ENCODE results near the gene INCA1.

INCA1 gene

DNA sequence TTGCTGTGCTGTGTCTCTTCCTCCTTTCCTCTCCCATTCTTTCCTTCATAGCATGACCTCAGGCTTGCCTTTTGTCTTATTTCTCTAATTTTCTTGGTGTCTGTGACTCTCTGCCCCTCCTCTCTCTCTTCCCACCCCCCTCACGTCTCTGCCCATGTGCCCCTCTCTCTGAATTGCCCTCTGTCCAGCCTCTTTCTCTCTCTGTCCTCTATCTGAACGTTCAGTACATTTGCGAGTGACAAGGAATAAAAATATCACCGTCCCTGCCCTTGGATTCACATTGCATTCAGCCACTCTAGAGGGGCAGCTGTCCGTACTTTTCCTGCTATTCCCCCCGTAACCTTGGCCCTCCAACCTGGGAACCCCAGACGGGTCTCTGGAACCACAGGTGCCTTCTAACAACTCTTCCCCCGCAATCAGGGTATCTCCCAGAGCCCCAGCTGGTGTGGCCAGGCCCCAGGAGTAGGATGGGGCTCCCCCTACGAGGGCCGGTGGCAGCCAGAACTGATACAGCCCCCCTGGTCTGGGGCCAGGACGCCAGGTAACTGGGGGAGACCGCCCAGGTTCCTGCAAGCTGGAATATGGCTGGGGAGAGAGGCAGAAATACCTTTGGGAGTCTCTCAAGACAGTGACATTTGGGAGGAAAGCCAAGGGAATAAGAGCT, 2.2 kb upstream of the INCA1 start:
- Histone ChIP-seq H3K27ac (no peak overlapping the region), H3K9ac (ENCODE audit: insufficient read length) (peak overlapping the region; percentile 85), H3K4me3 (peak overlapping the region; percentile 89), H3K36me3 (ENCODE audit: insufficient read depth, low read length) (peaks cover 20% of the 10 kb centered on the region; the same call in 1 of the 2 replicates), H3K9me3 (ENCODE audit: low read depth, low read length) (no peaks in the 10 kb centered on the region)
- TF ChIP-seq FOXP2 (optimal IDR thresholded peaks at IDR 0.05; ENCODE audit: control extremely low read depth, extremely low read length, insufficient read depth) (no peak), EZH2 (IDR thresholded peaks at IDR 0.05) (no peak), POLR2AphosphoS5 (IDR thresholded peaks at IDR 0.05; ENCODE audit: borderline replicate concordance, low read depth, low read length) (no peak)
- no peak for DNase-seq (ENCODE audit: low read depth, low spot score)

DNA sequence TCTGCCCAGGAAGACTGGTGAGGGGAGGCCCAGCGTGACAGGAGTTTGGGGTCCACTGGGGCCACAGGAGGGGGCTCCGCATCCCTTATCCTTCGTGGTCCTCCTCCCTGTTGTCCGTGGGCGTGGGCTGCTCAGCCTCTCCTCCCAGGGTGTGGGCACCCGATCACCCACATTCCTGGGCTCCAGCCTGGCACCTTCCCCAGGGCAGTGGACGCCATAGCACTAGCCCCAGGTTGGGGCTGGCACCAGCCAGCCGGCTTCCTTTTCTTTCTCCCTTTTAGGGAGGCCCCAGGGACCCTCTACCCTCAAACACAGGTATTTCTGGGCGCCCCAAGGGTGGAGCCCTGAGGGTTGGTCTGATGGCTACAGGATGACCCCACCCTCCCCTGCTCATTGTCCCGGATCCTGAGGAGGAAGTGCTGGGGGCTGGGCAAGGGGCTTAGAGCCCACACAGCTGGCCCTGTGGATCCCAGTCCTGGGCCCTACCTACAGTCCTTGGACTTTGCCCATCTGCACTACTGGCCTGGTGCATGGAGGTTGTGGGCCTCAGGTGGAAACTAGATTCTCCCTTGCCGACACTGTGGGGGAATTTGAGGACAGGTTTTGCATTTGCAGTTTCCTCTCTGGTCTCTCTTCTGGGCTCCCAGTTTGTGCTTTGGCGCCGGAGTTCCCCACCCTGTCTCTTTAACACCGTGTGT, 1.6 kb upstream of the INCA1 start:
- H3K36me3 ChIP-seq (ENCODE audit: insufficient read depth, low read length), result peaks cover 13% of the 10 kb centered on the region; the same call in 1 of the 2 replicates
- H3K27ac ChIP-seq, result no peak overlapping the region
- H3K9me3 ChIP-seq (ENCODE audit: low read depth, low read length), result no peaks in the 10 kb centered on the region
- no peak for DNase-seq (ENCODE audit: low read depth, low spot score)
- TF ChIP-seq EZH2 (IDR thresholded peaks at IDR 0.05) (no peak), POLR2AphosphoS5 (IDR thresholded peaks at IDR 0.05; ENCODE audit: borderline replicate concordance, low read depth, low read length) (no peak), FOXP2 (optimal IDR thresholded peaks at IDR 0.05; ENCODE audit: control extremely low read depth, extremely low read length, insufficient read depth) (no peak)
- peak overlapping the region; percentile 85 for H3K9ac ChIP-seq (ENCODE audit: insufficient read length)
- peak overlapping the region; percentile 89 for H3K4me3 ChIP-seq

DNA sequence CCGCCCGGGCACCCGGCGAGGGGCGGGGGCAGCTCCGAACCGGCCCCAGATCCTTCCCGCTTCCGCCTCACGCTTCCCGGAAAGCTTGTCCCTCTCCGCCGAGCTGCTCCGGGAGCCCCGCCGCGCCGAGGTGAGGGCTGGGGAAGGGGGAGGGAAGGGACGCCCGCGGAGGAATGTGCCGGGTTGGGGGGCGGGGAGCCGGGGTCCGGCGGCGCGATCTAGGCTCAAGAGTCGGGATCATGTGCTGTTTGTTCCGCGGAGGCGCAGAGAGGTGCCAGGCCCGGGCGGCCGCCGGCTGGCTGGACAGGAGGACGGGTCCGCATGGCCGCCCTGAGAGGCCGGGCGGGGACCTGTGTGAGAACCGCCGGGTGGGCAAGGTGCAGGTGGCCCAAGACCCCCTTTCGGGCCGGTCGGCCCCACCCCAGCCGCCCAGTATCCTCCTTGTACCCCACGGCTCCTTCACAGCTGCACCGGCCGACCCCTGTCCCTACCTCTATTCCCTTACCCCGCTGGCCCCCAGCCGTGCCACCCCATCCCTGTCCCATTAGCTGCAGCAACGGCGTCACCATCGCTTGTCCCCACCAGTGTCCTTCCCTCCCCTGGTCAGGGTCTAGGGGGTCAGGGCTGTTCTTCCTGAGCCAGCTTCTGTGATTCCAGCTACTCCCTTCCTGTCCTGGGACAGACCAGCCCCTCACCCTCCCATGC, 857 bp upstream of the INCA1 start:
- no peaks in the 10 kb centered on the region for H3K9me3 ChIP-seq (ENCODE audit: low read depth, low read length)

DNA sequence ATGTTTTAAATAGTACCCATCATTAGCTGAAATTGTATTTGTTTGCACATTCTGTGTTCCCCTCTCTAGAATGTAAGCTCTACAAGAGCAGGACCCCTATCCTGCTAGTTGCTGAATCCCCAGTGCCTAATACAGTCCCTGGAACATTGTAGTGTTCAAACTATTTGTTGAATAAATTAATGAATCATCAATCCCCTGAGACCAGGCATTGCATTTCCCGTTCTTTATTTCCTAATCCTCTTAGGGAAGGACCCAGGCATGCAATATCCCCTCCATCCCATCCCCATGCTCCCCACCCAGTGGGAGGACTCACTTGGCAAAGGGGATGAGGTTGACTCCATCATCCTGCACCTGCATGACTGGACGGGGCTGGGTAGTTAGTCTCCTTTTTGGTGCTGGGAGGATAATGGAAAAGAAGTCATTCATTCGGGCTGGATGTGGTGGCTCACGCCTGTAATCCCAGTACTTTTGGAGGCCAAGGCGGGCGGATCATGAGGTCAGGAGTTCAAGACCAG, 3.2 kb downstream of the INCA1 start:
- H3K36me3 ChIP-seq (ENCODE audit: insufficient read depth, low read length), result no peaks in the 10 kb centered on the region
- no peak overlapping the region for H3K4me3 ChIP-seq
- H3K9me3 ChIP-seq (ENCODE audit: low read depth, low read length), result no peaks in the 10 kb centered on the region
- TF ChIP-seq EZH2 (IDR thresholded peaks at IDR 0.05), result no peak
- TF ChIP-seq POLR2AphosphoS5 (IDR thresholded peaks at IDR 0.05; ENCODE audit: borderline replicate concordance, low read depth, low read length), result no peak
- TF ChIP-seq FOXP2 (optimal IDR thresholded peaks at IDR 0.05; ENCODE audit: control extremely low read depth, extremely low read length, insufficient read depth), result no peak
- no peak for DNase-seq (ENCODE audit: low read depth, low spot score)
- no peak overlapping the region for H3K9ac ChIP-seq (ENCODE audit: insufficient read length)
- no peak overlapping the region for H3K27ac ChIP-seq

More for the DNA sequence above, 857 bp upstream of the INCA1 start:
- TF ChIP-seq EZH2 (IDR thresholded peaks at IDR 0.05), result no peak
- no peak for TF ChIP-seq POLR2AphosphoS5 (IDR thresholded peaks at IDR 0.05; ENCODE audit: borderline replicate concordance, low read depth, low read length)
- TF ChIP-seq FOXP2 (optimal IDR thresholded peaks at IDR 0.05; ENCODE audit: control extremely low read depth, extremely low read length, insufficient read depth), result no peak
- DNase-seq (ENCODE audit: low read depth, low spot score), result no peak
- no peak overlapping the region for H3K27ac ChIP-seq
- peaks cover 11% of the 10 kb centered on the region; the same call in 1 of the 2 replicates for H3K36me3 ChIP-seq (ENCODE audit: insufficient read depth, low read length)
- H3K9ac ChIP-seq (ENCODE audit: insufficient read length), result peak overlapping the region; percentile 85
- peak overlapping the region; percentile 89 for H3K4me3 ChIP-seq

DNA sequence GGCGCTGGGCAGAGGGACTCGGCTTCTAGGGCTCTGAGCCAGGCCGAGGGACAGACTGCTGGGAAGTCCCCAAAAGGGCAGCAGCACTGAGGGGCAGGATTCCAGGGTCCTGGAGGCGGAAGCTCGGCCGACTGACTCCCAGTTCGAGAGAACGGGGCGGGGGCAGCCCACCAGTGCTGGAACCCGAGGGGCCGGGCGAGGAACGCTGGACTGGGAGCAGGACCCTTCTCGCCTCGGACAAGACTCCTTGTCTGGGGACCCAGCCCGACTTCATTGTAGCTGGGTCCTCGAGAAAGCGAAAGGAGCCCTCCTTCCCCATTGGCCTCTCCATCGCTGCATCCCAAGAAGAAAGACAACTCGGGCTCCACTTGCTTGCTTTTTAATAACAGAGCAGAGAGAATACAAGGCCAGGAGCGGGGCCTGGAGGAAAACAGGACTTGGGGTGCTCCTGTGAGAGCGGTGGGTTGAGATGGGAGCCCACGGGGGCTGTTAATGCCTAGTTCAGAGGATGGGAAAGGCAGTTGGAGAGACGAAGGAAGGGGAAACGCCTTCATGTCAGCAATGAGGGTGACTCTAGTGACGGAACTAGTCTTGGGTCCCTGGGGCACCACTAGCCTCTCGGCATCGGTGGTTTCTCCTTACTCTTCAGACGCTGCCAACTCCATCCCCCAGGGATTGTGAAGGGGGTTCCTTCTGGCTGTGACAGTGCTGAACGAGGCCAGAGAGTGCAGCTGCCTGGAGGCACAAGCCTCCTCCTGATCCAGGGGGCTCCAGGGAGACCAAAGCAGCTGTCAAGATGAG, 9.4 kb downstream of the INCA1 start:
- Histone ChIP-seq H3K9ac (ENCODE audit: insufficient read length) (peak overlapping the region; percentile 80), H3K4me3 (peak overlapping the region; percentile 79), H3K9me3 (ENCODE audit: low read depth, low read length) (no peaks in the 10 kb centered on the region), H3K36me3 (ENCODE audit: insufficient read depth, low read length) (no peaks in the 10 kb centered on the region; the same call in 1 of the 2 replicates), H3K27ac (no peak overlapping the region)
- TF ChIP-seq POLR2AphosphoS5 (IDR thresholded peaks at IDR 0.05; ENCODE audit: borderline replicate concordance, low read depth, low read length), result no peak
- TF ChIP-seq FOXP2 (optimal IDR thresholded peaks at IDR 0.05; ENCODE audit: control extremely low read depth, extremely low read length, insufficient read depth), result no peak
- TF ChIP-seq EZH2 (IDR thresholded peaks at IDR 0.05), result no peak
- DNase-seq (ENCODE audit: low read depth, low spot score), result no peak

DNA sequence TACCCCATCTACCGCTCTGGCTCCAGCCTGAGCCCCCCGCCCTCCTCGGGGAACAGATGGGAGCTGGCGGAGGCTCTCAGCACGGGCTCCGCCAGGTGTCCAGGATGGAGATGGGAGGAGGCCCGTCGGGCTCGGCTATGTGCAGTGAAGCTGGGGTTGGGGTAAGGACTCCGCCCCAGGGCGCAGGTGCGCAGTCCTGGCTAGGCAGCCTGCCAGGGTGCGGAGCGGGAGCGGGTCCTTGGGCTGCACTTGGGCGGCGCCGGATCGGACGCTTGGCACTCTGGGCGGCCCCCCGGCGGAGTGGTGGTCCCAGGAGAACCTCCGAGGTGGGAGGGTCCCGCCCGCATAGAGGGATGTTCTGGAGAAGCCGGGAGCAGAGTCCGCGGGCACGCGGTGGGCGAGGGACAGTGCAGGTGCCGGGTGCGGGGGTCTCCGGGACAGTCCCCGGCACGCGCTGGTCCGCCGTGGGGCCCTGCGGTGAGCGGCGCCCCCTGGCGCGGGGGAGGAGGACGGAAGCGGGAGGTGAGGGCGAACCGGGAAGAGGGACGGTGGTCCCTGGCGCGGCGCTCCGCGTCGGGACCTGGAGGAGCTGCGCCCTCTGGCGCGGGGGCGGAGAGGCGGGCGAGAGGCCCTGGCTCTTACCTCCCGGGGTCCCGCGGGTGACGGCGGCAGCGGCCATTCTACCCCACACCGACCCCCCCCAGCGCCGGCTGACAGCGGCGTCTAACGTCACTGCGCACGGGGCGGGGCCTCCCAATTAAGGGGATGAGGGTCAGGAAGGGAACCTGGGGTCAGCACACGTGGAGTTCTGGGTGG, 10.2 kb downstream of the INCA1 start, which contains the start of gene CAMTA2:
CAMTA2 (minus strand) TSS at position 725 of the 816 bp plus-strand sequence. CDS start 1,453 bp downstream, outside the sequence.
- Histone ChIP-seq H3K27ac (no peak within 1 kb of the TSS), H3K9ac (ENCODE audit: insufficient read length) (peak within 1 kb of the TSS; percentile 80), H3K36me3 (ENCODE audit: insufficient read depth, low read length) (no peaks in the 10 kb centered on the region; the same call in 1 of the 2 replicates), H3K4me3 (peak within 1 kb of the TSS; percentile 79), H3K9me3 (ENCODE audit: low read depth, low read length) (no peaks in the 10 kb centered on the region)
- TF ChIP-seq EZH2 (IDR thresholded peaks at IDR 0.05) (no peak), POLR2AphosphoS5 (IDR thresholded peaks at IDR 0.05; ENCODE audit: borderline replicate concordance, low read depth, low read length) (no peak; the same call in 1 of the 2 replicates), FOXP2 (optimal IDR thresholded peaks at IDR 0.05; ENCODE audit: control extremely low read depth, extremely low read length, insufficient read depth) (no peak)
- no peak for DNase-seq (ENCODE audit: low read depth, low spot score)

DNA sequence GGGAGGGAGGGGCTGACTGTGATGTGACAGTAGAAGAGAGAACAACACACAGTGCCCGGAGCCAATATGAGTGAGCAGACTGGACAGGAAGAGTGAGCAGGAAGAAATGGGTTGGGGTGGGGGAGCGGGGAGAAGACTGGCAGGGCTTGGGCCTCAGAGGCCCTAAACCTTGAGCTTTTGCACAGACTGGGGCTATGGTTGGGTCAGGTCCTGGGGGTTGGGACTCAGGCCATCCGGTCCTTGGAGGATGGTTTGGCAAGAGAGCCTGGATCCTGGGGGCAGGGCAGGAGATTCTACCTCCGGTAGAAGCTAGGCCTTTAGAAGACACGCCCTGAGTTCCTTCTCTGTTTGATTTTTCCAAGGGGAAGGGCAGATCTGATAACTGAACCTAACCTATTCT, 10.9 kb downstream of the INCA1 start:
- Histone ChIP-seq H3K27ac (no peak overlapping the region), H3K9me3 (ENCODE audit: low read depth, low read length) (no peaks in the 10 kb centered on the region), H3K4me3 (peak overlapping the region; percentile 79), H3K9ac (ENCODE audit: insufficient read length) (peak overlapping the region; percentile 80), H3K36me3 (ENCODE audit: insufficient read depth, low read length) (no peaks in the 10 kb centered on the region; the same call in 1 of the 2 replicates)
- DNase-seq (ENCODE audit: low read depth, low spot score), result no peak
- TF ChIP-seq POLR2AphosphoS5 (IDR thresholded peaks at IDR 0.05; ENCODE audit: borderline replicate concordance, low read depth, low read length) (no peak), EZH2 (IDR thresholded peaks at IDR 0.05) (no peak), FOXP2 (optimal IDR thresholded peaks at IDR 0.05; ENCODE audit: control extremely low read depth, extremely low read length, insufficient read depth) (no peak)

Data from SK-N-MC (cell line).